GM21423 (cell line): ENCODE results near the gene FLYWCH1.
"Not testable (repeated sequence)": the region's sequence is repeated elsewhere in the genome, so short reads cannot be mapped to it uniquely, and the experiment has no call there.

ENCODE experiments used
- ATAC-seq: cut with Tn5 transposase; IDR thresholded peaks from one replicate; pipeline ENCODE4 v1.9.1; 2021; ENCODE audit warnings: mild to moderate bottlenecking, moderate library complexity; ENCODE audit not compliant: unreplicated experiment

FLYWCH1 gene

DNA sequence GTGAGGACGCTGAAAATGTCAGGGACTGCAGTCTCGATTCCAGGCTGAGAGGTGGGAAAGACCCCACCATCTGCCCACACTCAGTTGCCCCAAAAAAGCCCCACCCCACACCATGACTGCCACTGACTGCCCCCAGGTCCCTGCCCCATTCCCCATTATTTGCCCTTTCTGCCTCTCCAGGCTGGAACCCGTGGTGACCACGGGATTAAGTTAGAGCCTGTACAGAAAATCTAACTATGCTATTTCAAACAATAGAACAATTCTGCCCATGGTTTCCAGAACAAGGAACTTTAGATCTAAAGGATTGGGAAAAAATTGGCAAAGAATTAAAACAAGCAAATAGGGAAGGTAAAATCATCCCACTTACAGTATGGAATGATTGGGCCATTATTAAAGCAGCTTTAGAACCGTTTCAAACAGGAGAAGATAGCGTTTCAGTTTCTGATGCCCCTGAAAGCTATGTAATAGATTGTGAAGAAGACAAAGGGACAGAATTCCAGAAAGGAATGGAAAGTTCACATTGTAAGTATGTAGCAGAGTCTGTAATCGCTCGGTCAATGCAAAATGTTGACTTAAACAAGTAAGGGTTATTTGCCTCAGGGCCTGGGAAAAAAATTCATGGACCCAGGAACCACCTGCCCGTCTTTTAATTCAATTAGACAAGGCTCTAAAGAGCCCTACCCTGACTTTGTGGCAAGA, 14.4 kb downstream of the FLYWCH1 start:
- ATAC-seq: no peak

- no peak for ATAC-seq
These were observed 14.9 kb downstream of the FLYWCH1 start for GRCh38 chr16:2926650-2926999.

GRCh38 chr16:2927010-2927646, 15.4 kb downstream of the FLYWCH1 start:
- ATAC-seq: peak; percentile 73

DNA sequence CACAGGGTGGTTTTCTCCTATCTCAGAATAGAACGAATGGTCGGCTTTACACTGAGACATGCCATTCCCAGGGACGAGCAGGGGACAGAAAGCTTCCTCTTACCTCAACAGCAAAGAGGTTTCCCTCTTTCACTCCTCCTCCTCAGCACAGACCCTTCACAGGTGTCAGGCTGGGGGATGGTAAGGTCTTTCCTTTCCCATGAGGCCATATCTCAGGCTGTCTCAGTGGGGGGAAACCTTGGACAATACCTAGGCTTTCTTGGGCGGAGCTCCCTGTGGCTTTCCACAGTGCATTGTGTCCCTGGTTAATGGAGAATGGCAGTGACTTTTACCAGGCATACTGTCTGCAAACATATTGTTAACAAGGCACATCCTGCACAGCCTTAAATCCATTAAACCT, 16.4 kb downstream of the FLYWCH1 start:
- not testable (repeated sequence) for ATAC-seq

DNA sequence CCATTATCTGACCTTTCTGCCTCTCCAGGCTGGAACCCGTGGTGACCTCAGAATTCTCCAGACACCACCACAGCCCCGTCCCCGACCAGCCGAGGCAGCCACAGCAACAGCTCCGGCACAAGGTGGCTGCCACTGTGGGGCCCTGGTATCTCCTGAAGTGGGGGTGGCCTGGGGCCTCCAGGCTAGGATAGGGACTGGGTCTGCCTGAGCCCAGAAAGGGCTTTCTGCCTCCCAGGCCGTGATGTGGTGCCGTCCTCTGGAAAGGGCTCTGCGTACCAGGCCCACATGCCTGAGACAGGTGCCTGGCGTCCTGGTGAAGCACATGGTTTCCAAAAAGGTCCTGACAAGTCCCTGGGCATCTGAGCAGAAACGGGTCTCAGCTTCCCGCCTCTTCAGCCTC, 17.1 kb downstream of the FLYWCH1 start:
- ATAC-seq: no peak

DNA sequence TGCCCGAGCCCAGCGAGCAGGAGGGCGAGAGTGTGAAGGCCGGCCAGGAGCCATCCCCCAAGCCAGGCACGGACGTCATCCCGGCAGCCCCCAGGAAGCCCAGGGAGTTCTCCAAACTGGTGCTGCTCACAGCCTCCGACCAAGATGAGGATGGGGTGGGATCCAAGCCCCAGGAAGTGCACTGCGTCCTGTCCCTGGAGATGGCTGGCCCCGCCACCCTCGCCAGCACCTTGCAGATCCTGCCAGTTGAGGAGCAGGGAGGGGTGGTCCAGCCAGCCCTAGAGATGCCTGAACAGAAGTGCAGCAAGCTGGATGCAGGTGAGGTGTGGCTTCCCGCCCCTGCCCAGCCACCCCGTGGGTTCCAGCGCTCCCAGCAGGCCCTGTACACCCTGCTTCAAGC, 18.0 kb downstream of the FLYWCH1 start:
- no peak for ATAC-seq

- no peak for ATAC-seq
These were observed 18.5 kb downstream of the FLYWCH1 start for GRCh38 chr16:2930236-2930635.

DNA sequence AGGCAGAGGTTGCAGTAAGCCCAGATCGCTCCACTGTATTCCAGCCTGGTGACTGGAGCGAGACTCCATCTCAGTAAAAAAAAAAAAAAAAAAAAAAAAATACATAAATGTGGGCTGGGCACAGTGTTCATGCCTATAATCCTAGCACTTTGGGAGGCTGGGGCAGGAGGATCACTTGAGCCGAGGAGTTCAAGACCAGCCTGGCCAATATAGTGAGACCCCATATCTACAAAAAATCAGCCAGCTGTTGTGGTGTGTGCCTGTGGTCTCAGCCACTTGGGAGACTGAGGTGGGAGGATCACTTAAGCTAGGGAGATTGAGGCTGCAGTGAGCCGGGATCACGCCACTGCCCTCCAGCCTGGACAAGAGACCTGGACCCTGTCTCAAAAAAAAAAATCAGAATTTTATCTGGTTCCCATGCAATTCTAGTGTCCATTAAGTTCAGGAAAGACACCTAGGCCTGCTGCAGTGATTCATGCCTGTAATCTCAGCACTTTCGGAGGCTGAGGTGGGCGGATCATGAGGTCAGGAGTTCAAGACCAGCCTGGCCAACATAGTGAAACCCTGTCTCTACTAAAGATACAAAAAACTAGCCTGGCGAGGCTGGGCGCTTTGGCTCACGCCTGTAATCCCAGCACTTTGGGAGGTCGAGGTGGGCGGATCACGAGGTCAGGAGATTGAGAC, 19.6 kb downstream of the FLYWCH1 start:
- not testable (repeated sequence) for ATAC-seq

DNA sequence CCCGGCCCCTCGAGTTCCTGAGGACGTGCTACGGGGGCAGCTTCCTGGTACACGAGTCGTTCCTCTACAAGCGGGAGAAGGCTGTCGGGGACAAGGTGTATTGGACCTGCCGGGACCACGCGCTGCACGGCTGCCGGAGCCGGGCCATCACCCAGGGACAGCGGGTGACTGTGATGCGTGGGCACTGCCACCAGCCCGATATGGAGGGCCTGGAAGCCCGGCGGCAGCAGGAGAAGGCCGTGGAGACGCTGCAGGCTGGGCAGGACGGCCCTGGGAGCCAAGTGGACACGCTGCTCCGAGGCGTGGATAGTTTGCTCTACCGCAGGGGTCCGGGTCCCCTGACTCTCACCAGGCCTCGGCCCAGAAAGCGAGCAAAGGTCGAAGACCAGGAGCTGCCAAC, 21.4 kb downstream of the FLYWCH1 start:
- no peak for ATAC-seq

GRCh38 chr16:2933701-2934100, 22.0 kb downstream of the FLYWCH1 start:
- ATAC-seq: no peak

GRCh38 chr16:2934450-2934849, 22.7 kb downstream of the FLYWCH1 start:
- ATAC-seq: no peak

DNA sequence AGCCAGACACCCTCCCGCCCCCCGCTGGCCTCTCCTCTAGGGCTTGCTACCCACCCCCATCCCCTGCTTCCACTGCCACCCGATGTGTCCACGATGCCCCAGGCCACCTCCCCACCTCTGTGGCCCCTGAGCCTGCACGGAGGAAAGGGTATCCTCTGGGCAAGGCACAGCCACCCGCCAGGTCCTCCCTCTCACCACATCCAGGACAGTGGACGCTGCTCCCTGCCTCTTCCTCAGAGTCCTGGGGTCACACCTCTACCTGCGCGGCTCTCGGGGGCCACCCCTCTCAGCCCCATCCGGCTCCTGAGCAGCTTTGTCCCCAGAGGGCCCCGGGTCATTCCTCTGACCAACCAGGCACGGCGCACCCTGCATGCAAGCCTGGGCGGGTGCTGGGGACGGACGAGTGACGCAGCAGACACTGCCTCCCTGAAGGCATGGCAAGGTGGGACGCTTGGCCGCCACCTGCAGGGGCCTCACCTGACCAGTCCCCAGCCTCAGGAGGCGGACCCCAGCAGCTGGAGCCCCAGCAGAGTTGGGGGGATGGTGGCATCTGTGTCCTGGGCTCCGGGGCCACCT, 24.8 kb downstream of the FLYWCH1 start:
- ATAC-seq: no peak

DNA sequence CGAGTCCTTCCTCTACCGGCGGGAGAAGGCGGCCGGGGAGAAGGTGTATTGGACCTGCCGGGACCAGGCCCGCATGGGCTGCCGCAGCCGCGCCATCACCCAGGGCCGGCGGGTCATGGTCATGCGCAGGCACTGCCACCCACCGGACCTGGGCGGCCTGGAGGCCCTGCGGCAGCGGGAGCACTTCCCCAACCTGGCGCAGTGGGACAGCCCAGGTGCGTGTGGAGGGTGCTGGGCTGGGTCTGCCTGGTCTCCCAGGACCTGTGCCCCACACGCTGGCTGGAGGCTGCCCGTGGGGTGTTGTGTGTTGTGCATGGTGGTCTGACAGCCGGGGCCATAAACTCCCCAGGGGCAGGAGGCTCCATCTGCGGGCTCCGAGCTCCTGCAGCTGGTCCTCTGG, 25.4 kb downstream of the FLYWCH1 start:
- no peak for ATAC-seq

DNA sequence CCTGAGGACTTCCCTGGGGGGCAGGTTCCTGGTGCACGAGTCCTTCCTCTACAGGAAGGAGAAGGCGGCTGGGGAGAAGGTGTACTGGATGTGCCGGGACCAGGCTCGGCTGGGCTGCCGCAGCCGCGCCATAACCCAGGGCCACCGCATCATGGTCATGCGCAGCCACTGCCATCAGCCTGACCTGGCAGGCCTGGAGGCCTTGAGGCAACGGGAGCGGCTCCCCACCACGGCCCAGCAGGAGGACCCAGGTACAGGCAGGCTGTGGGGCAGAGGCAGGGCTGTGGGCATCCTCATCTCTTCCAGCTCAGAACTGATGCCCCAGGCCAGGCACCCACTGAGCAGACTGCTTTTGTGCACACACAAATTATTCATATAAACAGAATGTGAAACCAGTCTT, 26.5 kb downstream of the FLYWCH1 start:
- ATAC-seq: no peak

DNA sequence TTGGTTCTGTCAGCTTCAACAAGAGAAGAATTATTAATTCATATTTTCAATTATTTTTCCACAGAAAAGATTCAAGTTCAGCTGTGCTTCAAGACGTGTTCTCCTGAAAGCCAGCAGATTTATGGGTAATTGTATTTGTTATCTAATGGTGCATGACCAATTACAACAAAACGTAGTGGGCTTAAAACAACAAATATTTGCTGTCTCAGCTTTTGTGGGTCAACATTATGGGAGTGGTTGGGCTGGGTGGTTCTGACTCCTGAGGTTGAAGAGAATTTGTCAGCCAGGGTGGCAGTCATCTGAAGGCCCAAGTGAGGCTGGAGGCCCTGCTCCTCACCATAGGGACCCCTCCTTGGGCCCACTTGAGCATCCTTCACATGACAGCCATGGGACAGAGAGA, 28.2 kb downstream of the FLYWCH1 start:
- ATAC-seq: no peak

DNA sequence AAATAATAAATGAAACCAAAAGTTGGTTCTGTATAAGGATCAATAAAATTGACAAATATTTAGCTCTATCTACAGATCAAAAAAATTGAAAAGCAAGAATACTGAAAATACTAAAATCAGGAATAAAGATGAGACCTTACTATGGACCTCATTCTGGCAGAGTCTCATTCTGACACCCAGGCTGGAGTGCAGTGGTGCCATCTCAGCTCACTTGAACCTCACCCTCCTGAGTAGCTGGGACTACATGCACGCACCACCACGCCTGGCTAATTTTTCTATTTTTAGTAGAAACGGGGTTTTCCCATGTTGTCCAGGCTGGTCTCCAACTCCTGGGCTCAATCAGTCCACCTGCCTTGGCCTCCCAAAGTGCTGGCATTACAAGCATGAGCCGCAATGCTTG, 30.3 kb downstream of the FLYWCH1 start:
- no peak for ATAC-seq

- ATAC-seq: not testable (repeated sequence)
These were observed 32.0 kb downstream of the FLYWCH1 start for GRCh38 chr16:2943716-2944115.

- ATAC-seq: no peak
These were observed 34.9 kb downstream of the FLYWCH1 start for GRCh38 chr16:2946649-2947048.

- ATAC-seq: no peak
These were observed 37.3 kb downstream of the FLYWCH1 start for GRCh38 chr16:2948807-2949704.

DNA sequence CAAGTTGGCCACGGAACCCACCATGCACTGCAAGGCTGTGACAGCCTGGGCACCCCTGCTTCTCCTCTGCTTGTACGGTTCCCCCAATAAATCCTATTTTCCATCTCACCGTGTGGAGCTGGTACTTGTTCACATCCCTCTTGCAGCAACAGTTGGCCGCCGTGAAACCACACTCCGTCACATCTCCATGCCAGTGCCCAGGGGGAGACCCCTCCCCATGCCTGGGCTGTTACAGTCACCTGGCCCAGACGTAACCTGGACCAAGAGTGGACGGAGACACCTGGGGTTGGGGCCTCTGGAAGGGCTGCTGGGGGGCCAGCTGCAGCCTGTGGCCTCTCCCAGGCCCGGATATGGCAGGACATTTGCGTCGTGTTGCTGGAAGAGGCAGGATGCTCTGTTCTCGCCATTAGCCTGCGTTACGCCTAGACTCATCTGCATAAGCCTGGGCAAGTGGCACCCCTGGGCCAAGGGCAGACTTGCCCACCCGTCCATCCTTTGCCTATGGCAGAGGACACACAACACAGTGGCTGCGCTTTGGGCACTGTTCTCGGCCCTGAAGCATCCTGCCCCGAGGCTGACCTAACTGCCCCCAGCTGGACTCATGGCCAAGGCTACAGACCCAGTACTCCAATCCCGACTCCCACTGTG, 38.1 kb downstream of the FLYWCH1 start:
- ATAC-seq: no peak
